GM21786 (cell line): ENCODE results near the gene SLC39A7.
A peak's percentile ranks its signal among the peaks of the same experiment; 100 is the strongest.

Source experiments
- ATAC-seq: cut with Tn5 transposase; IDR thresholded peaks from one replicate; pipeline ENCODE4 v1.9.1; 2021; ENCODE audit not compliant: unreplicated experiment

Gene SLC39A7

GRCh38 chr6:33204415-33205190 lies 3.9 kb downstream of the SLC39A7 start, which contains the start of gene HSD17B8:
Gene HSD17B8, plus strand, starts transcription at chr6:33204655. Its CDS starts 14 bp downstream, at chr6:33204669.
- ATAC-seq, result peak; percentile 55

- no peak for ATAC-seq
Measured at GRCh38 chr6:33205191-33206026, 4.7 kb downstream of the SLC39A7 start.

GRCh38 chr6:33206027-33206863 lies 5.6 kb downstream of the SLC39A7 start:
- ATAC-seq, result no peak

- no peak for ATAC-seq
Measured at GRCh38 chr6:33206864-33207551, 6.3 kb downstream of the SLC39A7 start.

- ATAC-seq, result no peak
Measured at GRCh38 chr6:33207552-33208090, 7.0 kb downstream of the SLC39A7 start.

GRCh38 chr6:33208091-33208967 lies 7.7 kb downstream of the SLC39A7 start, which contains the start of gene RING1:
Gene RING1, plus strand, starts transcription at chr6:33208500. Its CDS starts 323 bp downstream, at chr6:33208823.
- peak; percentile 38 for ATAC-seq

GRCh38 chr6:33209856-33210255 lies 9.2 kb downstream of the SLC39A7 start:
- ATAC-seq, result no peak

- ATAC-seq, result no peak
Measured at GRCh38 chr6:33211136-33211535, 10.5 kb downstream of the SLC39A7 start.

GRCh38 chr6:33211666-33212422 lies 11.2 kb downstream of the SLC39A7 start:
- no peak for ATAC-seq

GRCh38 chr6:33212857-33213165 lies 12.1 kb downstream of the SLC39A7 start:
- no peak for ATAC-seq

- ATAC-seq, result no peak
Measured at GRCh38 chr6:33213166-33213988, 12.7 kb downstream of the SLC39A7 start.

GRCh38 chr6:33213989-33214335 lies 13.3 kb downstream of the SLC39A7 start:
- no peak for ATAC-seq

- ATAC-seq, result no peak
Measured at GRCh38 chr6:33215271-33216116, 14.8 kb downstream of the SLC39A7 start.

- no peak for ATAC-seq
Measured at GRCh38 chr6:33216117-33216649, 15.5 kb downstream of the SLC39A7 start.

GRCh38 chr6:33217246-33217645 lies 16.6 kb downstream of the SLC39A7 start:
- ATAC-seq, result no peak

- no peak for ATAC-seq
Measured at GRCh38 chr6:33217681-33218080, 17.0 kb downstream of the SLC39A7 start.
